Neural progenitor cell (in vitro differentiated cells): Measurements from ENCODE around the gene GBX2.

Experiments used
- CTCF ChIP-seq: fragments of 200-600 bp; sonication (generic); IDR thresholded peaks from 2 replicates; pipeline ENCODE4 v1.5.1; 2017; ENCODE audit warnings: antibody characterized with exemption, mild to moderate bottlenecking
- EZH2 ChIP-seq: fragments of 200-600 bp; sonication (generic); IDR thresholded peaks from 2 replicates; pipeline ENCODE4 v1.6.1; 2017; ENCODE audit warnings: antibody characterized with exemption, mild to moderate bottlenecking, moderate library complexity

DNA sequence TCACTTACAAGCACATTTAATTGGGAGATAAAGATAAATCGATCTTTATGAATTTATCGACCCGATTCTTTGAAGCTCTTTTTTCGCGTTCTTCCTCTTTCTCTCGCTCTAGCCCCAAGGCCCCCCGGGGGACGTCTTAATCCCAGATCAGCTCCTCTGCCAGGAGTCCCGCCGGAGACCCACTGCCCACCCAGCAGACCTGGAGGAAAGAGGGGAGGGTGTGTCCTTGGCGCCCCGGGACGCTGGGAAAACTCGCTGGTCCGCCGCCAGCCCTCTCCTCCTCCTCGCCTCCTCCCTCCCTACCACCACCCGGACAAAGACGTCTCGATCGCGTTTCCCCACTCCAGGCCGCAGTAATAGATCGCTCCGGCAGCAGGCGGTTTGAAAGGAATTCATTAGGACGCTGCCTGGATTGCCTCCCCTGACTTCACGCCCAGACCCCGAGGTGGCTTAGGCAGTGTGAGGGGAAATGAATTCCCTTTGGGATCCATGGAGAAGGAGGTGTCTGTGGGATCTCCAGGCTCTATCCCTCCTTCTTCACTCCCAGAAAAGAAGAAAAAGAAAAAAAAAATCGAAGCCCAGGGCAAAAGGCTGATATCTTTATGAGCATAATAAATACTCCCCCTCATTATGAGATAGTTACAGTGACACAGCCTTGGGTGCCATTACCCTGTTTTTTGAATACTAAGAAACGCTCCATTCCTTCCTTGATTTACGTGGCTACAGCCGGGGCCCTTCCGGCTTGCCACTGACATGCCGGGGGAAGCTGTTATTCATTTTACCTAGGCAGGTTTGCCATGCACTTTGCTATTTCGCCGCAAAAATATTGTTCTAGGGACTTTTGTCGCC lies 1.8 kb upstream of the GBX2 start:
- TF ChIP-seq CTCF, result no peak
- no peak for TF ChIP-seq EZH2
